PC-3 (cell line): Measurements from ENCODE around the gene P2RX3. TPM values are rescaled to one million over a fixed set of nuclear protein-coding genes. Genes with fewer than 3 reads are reported as not detected.

Source experiments
- ATAC-seq: fragments of 200-7000 bp; cut with Tn5 transposase; 2 replicates; pipeline ENCODE4 v1.9.1; 2020; ENCODE audit warnings: mild to moderate bottlenecking, moderate library complexity
- BruUV-seq: library from RNA; stranded (reverse); fragments of 400-500 nt; replicated peaks from 2 replicates; lab custom pipeline; 2021; lab: Mats Ljungman, UMichigan
- CTCF ChIA-PET: fragments of 300-600 bp; sonication (Branson Sonifier 250); formaldehyde crosslinking; loops from one replicate; lab custom pipeline; 2022; ENCODE audit warnings: antibody characterized with exemption; lab: Charles Lee
- POLR2A ChIA-PET: fragments of 300-600 bp; sonication (Branson Sonifier 250); formaldehyde crosslinking; loops from one replicate; lab custom pipeline; 2022; ENCODE audit warnings: antibody characterized with exemption; ENCODE audit not compliant: unreplicated experiment; lab: Charles Lee
- DNase-seq: peaks from one replicate; pipeline ENCODE4 v3.0.0-alpha.2; 2015
- H2AFZ ChIP-seq: fragments of 300-600 bp; sonication (generic); 2 replicates; pipeline ENCODE4 v1.6.0; 2016; ENCODE audit warnings: antibody characterized with exemption, low read length
- H3F3A ChIP-seq: fragments of 300-600 bp; sonication (generic); one replicate; pipeline ENCODE4 v1.6.0; 2017; ENCODE audit warnings: antibody characterized with exemption, low read length, control low read depth, mild to moderate bottlenecking; ENCODE audit not compliant: unreplicated experiment
- H3K27ac ChIP-seq: fragments of 300-600 bp; sonication (generic); 2 replicates; pipeline ENCODE4 v1.5.1; 2016; ENCODE audit warnings: mild to moderate bottlenecking, low read length
- H3K27me3 ChIP-seq: fragments of 300-600 bp; sonication (generic); 2 replicates; pipeline ENCODE4 v1.6.1; 2016; ENCODE audit warnings: low read length, mixed read lengths
- H3K36me3 ChIP-seq: fragments of 300-600 bp; sonication (generic); 2 replicates; pipeline ENCODE4 v1.6.1; 2016; ENCODE audit warnings: low read depth, mixed run types, low read length, mixed read lengths
- H3K4me1 ChIP-seq: fragments of 300-600 bp; sonication (generic); 2 replicates; pipeline ENCODE4 v1.5.1; 2016; ENCODE audit warnings: low read length; ENCODE audit not compliant: insufficient read depth
- H3K4me2 ChIP-seq: fragments of 300-600 bp; sonication (generic); 2 replicates; pipeline ENCODE4 v1.6.0; 2016; ENCODE audit warnings: low read length
- H3K4me3 ChIP-seq: fragments of 300-600 bp; sonication (generic); 2 replicates; pipeline ENCODE4 v1.5.1; 2016; ENCODE audit warnings: mild to moderate bottlenecking, low read length, mixed read lengths
- H3K79me2 ChIP-seq: fragments of 300-600 bp; sonication (generic); 2 replicates; pipeline ENCODE4 v1.6.1; 2017; ENCODE audit warnings: low read length, mixed read lengths
- H3K9ac ChIP-seq: fragments of 300-600 bp; sonication (generic); 2 replicates; pipeline ENCODE4 v1.6.0; 2016; ENCODE audit warnings: mild to moderate bottlenecking, low read length
- H3K9me2 ChIP-seq: fragments of 300-600 bp; sonication (generic); replicated peaks from 2 replicates; pipeline ENCODE4 v1.6.1; 2016; ENCODE audit warnings: mixed run types, low read length, mixed read lengths
- H3K9me3 ChIP-seq: fragments of 300-600 bp; sonication (generic); 2 replicates; pipeline ENCODE4 v1.6.1; 2016; ENCODE audit warnings: low read length, mixed read lengths
- H4K20me1 ChIP-seq: fragments of 300-600 bp; sonication (generic); 2 replicates; pipeline ENCODE4 v1.6.1; 2016; ENCODE audit warnings: low read length, mixed read lengths
- EZH2 ChIP-seq: fragments of 300-600 bp; sonication (generic); IDR thresholded peaks from one replicate; pipeline ENCODE4 v1.6.1; 2017; ENCODE audit warnings: antibody characterized with exemption, mild to moderate bottlenecking, low read length; ENCODE audit not compliant: unreplicated experiment
- EZH2phosphoT487 ChIP-seq: fragments of 300-600 bp; sonication (generic); IDR thresholded peaks from 2 replicates; pipeline ENCODE4 v1.6.1; 2018; ENCODE audit warnings: mild to moderate bottlenecking, antibody characterized with exemption, low read length, borderline replicate concordance
- intact Hi-C: fragments of 100-400 bp; cut with micrococcal nuclease; formaldehyde crosslinking; loops from 2 replicates; pipeline ENCODE4 v1.9.0; 2023
- total RNA-seq: library from RNA; depleted of rRNA; stranded (reverse); fragments of >200 nt; gene quantifications from 2 replicates; pipeline ENCODE4 v1.2.3, GENCODE V29; 2014
- TF ChIP-seq, protein P1 (sequence below): fragments of 300-600 bp; sonication (generic); conservative IDR thresholded peaks from 2 replicates; pipeline ENCODE4 v1.5.1; 2017; ENCODE audit warnings: antibody characterized with exemption, low read depth, mild to moderate bottlenecking, low read length

P2RX3 gene
- total RNA-seq, 1 experiment from 2014 or later: not detected

DNA sequence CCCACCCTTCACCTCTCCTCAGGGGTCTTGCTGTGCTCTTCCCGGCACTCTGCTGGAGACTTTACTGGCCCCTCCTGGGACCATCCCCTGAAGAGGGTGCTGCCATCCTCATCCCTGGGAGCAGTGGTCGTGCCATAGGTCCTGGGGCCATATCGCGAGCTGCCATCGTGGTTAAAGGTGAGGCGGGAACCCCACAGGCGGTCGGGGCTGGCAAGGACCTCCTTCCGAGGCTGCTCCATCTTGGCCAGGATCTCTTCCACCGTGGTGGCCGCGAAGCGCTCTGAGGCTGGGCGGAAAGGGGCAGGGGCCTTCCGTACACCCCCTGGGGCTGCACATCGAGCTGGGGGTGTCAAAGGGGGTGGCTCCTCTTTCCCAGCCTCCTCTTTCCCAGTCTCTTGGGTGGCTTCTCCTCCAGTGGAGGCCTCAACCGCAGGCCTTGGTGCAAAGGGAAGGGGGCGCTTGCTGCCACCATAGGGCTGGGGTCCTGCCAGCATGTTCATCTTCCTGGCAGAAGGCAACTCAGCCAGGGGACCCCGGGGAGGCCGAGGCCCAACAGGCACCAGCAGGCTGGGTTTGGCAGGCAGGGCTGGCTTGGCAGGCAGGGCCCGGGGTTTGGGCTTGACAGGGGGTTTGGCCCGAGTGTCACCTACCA is 18.0 kb upstream of the P2RX3 start:
- H3K4me3 ChIP-seq: no peak overlapping the region
- H2AFZ ChIP-seq: no peak overlapping the region
- no TSS peak for BruUV-seq
- TF ChIP-seq, protein P1, sequence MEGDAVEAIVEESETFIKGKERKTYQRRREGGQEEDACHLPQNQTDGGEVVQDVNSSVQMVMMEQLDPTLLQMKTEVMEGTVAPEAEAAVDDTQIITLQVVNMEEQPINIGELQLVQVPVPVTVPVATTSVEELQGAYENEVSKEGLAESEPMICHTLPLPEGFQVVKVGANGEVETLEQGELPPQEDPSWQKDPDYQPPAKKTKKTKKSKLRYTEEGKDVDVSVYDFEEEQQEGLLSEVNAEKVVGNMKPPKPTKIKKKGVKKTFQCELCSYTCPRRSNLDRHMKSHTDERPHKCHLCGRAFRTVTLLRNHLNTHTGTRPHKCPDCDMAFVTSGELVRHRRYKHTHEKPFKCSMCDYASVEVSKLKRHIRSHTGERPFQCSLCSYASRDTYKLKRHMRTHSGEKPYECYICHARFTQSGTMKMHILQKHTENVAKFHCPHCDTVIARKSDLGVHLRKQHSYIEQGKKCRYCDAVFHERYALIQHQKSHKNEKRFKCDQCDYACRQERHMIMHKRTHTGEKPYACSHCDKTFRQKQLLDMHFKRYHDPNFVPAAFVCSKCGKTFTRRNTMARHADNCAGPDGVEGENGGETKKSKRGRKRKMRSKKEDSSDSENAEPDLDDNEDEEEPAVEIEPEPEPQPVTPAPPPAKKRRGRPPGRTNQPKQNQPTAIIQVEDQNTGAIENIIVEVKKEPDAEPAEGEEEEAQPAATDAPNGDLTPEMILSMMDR: no peak
- no peak for TF ChIP-seq EZH2
- TF ChIP-seq EZH2phosphoT487: no peak
- H3K9ac ChIP-seq: no peak overlapping the region
- peaks cover 14% of the 10 kb centered on the region; the same call in 1 of the 2 replicates for H4K20me1 ChIP-seq
- DNase-seq: no peak
- peaks cover 33% of the 10 kb centered on the region for H3K4me1 ChIP-seq
- H3K27ac ChIP-seq: no peak overlapping the region
- POLR2A ChIA-PET: interaction anchor here (0.6 kb wide), 1 partner anchor 16 kb away, joined by 4 read pairs; the partner anchor contains the start of gene SSRP1
- no peak overlapping the region; the same call in 1 of the 2 replicates for H3K4me2 ChIP-seq
- intact Hi-C loops: loop anchor here (5.0 kb wide), 1 partner anchor 1257 kb away; the partner anchor contains the start of genes LPXN and ZFP91
- CTCF ChIA-PET: no interaction called here
- no peak for ATAC-seq
- no peaks in the 10 kb centered on the region for H3K27me3 ChIP-seq
- no peaks in the 10 kb centered on the region for H3K9me3 ChIP-seq
- H3K9me2 ChIP-seq: no peaks in the 10 kb centered on the region
- peaks cover 7% of the 10 kb centered on the region for H3F3A ChIP-seq
- peaks cover 34% of the 10 kb centered on the region for H3K36me3 ChIP-seq
- H3K79me2 ChIP-seq: peaks cover 42% of the 10 kb centered on the region

DNA sequence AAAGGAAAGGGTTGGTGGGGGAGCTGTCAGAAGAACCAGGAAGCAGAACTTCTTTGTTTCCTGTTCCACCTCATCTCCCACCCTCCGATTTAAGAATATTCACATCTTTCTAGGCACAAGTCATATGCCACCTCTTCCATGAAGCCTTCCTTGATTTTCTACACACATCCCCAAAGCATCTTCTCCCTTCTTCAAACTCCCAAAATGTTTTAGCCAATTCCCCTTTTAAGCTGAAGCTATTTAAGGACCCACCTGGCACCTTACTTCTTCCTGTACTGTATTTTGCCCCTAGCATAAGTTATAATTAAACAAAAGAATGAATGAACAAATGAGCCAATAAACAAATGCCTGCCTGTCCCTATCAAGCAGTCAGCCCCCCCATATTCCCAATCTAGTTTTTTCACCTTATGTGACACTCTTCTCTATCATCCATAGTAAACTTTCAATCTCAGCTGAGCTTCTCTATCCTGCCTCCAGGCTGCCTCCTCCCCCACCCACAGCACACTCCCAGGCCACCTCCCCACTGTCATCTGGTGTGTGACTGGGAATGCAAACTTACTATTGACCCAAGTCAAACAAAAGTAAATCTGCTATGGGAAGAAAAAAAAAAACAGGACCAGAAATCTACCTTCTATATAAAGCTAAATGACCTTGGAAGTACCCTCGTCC is 17.3 kb upstream of the P2RX3 start:
- no peak for ATAC-seq
- POLR2A ChIA-PET: interaction anchor here (0.6 to 0.7 kb wide), 2 partner anchors 15 to 210 kb away, joined by 4 read pairs; partner anchors contain the start of gene SSRP1
- Histone ChIP-seq H2AFZ (no peak overlapping the region), H3K79me2 (peaks cover 42% of the 10 kb centered on the region), H3K9me3 (no peaks in the 10 kb centered on the region), H3K36me3 (peaks cover 28% of the 10 kb centered on the region), H3K27me3 (no peaks in the 10 kb centered on the region), H3K4me3 (peak overlapping the region; percentile 85), H3K9ac (peak overlapping the region; percentile 56), H3K9me2 (no peaks in the 10 kb centered on the region), H4K20me1 (peaks cover 14% of the 10 kb centered on the region; the same call in 1 of the 2 replicates), H3K4me2 (peak overlapping the region; percentile 93), H3K4me1 (peaks cover 40% of the 10 kb centered on the region), H3K27ac (0 out of 2 replicates have a peak overlapping the region, but pooled peaks have one; percentile 82), H3F3A (peaks cover 7% of the 10 kb centered on the region)
- DNase-seq: peak; percentile 23
- TF ChIP-seq, protein P1: no peak
- no peak for TF ChIP-seq EZH2
- TF ChIP-seq EZH2phosphoT487: no peak
- CTCF ChIA-PET: no interaction called here
- no TSS peak for BruUV-seq
- intact Hi-C loops: loop anchor here (5.0 kb wide), 1 partner anchor 1256 kb away; the partner anchor contains the start of genes LPXN and ZFP91
